ENCODE data around the gene DOCK3.

DOCK3 gene

DNA sequence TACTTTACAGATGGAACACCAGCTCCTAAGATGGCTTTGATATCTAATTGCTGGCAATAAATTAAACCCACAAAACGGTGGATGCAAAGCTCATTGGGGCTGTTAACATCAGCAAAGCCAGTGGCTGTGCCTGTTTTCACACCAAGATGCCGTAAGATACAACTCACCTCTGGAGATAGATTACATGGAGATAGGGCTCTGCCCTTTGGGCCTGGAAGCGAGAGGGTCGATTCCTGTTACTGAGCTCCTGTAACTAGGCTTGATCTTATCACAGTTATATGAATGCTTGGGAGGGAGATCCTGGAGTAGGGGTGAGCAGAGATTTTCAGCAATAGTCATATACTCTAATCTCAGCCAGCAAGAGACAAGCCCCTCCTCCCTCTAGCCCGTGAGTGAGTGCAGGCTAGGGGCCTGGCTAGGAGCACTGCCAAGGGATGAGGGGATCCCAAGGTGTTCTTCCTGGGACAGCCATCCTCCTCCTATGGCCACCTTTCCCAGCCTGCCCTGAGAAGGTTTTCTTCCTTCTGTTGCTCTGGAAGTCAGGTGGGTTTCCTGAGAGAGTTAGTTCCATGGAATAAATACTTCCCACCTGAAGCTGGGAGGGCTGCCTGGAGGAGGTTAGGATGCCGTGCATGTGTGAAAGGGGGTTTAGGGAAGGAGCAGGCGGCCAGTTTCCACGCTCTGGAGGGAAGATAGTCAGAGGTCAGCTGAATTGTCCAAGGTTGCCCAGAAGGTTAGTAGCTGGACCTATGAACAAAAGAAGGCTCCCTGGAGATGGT, 18.1 kb upstream of the DOCK3 start:
- Histone ChIP-seq H3K79me2 (ENCODE audit: control insufficient read depth, low read length) (no peaks in the 10 kb centered on the region), H3K9me3 (ENCODE audit: control insufficient read depth, insufficient read depth, low read length) (no peaks in the 10 kb centered on the region), H4K20me1 (ENCODE audit: control insufficient read depth, insufficient read depth, low read depth, low read length) (no peaks in the 10 kb centered on the region), H3K9me2 (replicated peaks; ENCODE audit: control insufficient read depth, low read length) (no peaks in the 10 kb centered on the region), H3K4me1 (ENCODE audit: control insufficient read depth, low read length) (no peaks in the 10 kb centered on the region), H3K4me3 (ENCODE audit: low read length) (no peak overlapping the region), H3K36me3 (ENCODE audit: control insufficient read depth, low read length) (no peaks in the 10 kb centered on the region), H3K27me3 (ENCODE audit: control insufficient read depth, low read length) (no peaks in the 10 kb centered on the region), H3K4me2 (ENCODE audit: low read length) (no peak overlapping the region), H3F3A (ENCODE audit: control insufficient read depth, insufficient read depth) (no peaks in the 10 kb centered on the region), H3K27ac (ENCODE audit: low read depth, low read length) (no peak overlapping the region)
- no peak for TF ChIP-seq EZH2phosphoT487 (IDR thresholded peaks at IDR 0.05; ENCODE audit: borderline replicate concordance, low read length)
- TF ChIP-seq, protein P1, sequence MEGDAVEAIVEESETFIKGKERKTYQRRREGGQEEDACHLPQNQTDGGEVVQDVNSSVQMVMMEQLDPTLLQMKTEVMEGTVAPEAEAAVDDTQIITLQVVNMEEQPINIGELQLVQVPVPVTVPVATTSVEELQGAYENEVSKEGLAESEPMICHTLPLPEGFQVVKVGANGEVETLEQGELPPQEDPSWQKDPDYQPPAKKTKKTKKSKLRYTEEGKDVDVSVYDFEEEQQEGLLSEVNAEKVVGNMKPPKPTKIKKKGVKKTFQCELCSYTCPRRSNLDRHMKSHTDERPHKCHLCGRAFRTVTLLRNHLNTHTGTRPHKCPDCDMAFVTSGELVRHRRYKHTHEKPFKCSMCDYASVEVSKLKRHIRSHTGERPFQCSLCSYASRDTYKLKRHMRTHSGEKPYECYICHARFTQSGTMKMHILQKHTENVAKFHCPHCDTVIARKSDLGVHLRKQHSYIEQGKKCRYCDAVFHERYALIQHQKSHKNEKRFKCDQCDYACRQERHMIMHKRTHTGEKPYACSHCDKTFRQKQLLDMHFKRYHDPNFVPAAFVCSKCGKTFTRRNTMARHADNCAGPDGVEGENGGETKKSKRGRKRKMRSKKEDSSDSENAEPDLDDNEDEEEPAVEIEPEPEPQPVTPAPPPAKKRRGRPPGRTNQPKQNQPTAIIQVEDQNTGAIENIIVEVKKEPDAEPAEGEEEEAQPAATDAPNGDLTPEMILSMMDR (IDR thresholded peaks at IDR 0.05; ENCODE audit: low read depth, low read length, poor library complexity, severe bottlenecking) = no peak

GRCh38 chr3:50657407-50657806, 17.3 kb upstream of the DOCK3 start:
- H3K27ac ChIP-seq (ENCODE audit: low read depth, low read length) = no peak overlapping the region
- no peaks in the 10 kb centered on the region for H3K9me3 ChIP-seq (ENCODE audit: control insufficient read depth, insufficient read depth, low read length)
- H4K20me1 ChIP-seq (ENCODE audit: control insufficient read depth, insufficient read depth, low read depth, low read length) = no peaks in the 10 kb centered on the region
- no peaks in the 10 kb centered on the region for H3K36me3 ChIP-seq (ENCODE audit: control insufficient read depth, low read length)
- no peaks in the 10 kb centered on the region for H3K9me2 ChIP-seq (replicated peaks; ENCODE audit: control insufficient read depth, low read length)
- no peak overlapping the region for H3K4me2 ChIP-seq (ENCODE audit: low read length)
- no peak overlapping the region for H3K4me3 ChIP-seq (ENCODE audit: low read length)
- TF ChIP-seq, protein P1 (IDR thresholded peaks at IDR 0.05; ENCODE audit: low read depth, low read length, poor library complexity, severe bottlenecking) = no peak
- no peak for TF ChIP-seq EZH2phosphoT487 (IDR thresholded peaks at IDR 0.05; ENCODE audit: borderline replicate concordance, low read length)
- H3K79me2 ChIP-seq (ENCODE audit: control insufficient read depth, low read length) = no peaks in the 10 kb centered on the region
- H3F3A ChIP-seq (ENCODE audit: control insufficient read depth, insufficient read depth) = no peaks in the 10 kb centered on the region
- no peaks in the 10 kb centered on the region for H3K4me1 ChIP-seq (ENCODE audit: control insufficient read depth, low read length)
- H3K27me3 ChIP-seq (ENCODE audit: control insufficient read depth, low read length) = no peaks in the 10 kb centered on the region

DNA sequence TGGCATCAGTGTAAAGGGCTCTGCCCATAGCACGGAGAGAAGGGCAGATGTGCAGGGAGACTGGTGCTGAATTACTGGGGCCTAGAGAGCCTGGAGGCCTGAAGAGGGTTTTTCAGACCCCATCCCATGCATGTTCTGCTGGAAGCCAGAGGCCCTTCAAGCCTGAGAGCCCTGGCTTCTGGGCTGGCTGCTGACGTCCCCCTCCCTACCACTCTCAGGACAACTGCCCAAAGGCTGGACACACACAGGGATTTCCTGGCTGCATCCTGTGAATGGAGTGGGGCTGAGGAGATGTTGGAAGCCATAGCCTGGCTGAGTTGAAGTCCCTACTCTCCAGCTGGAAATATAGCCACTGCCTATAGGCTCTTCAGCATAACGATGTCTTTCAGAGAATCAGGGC, 16.9 kb upstream of the DOCK3 start:
- TF ChIP-seq, protein P1 (IDR thresholded peaks at IDR 0.05; ENCODE audit: low read depth, low read length, poor library complexity, severe bottlenecking) = no peak
- Histone ChIP-seq H3K27ac (ENCODE audit: low read depth, low read length) (no peak overlapping the region), H3K4me1 (ENCODE audit: control insufficient read depth, low read length) (no peaks in the 10 kb centered on the region), H3K36me3 (ENCODE audit: control insufficient read depth, low read length) (no peaks in the 10 kb centered on the region), H3F3A (ENCODE audit: control insufficient read depth, insufficient read depth) (no peaks in the 10 kb centered on the region), H3K4me2 (ENCODE audit: low read length) (no peak overlapping the region), H3K79me2 (ENCODE audit: control insufficient read depth, low read length) (no peaks in the 10 kb centered on the region), H4K20me1 (ENCODE audit: control insufficient read depth, insufficient read depth, low read depth, low read length) (no peaks in the 10 kb centered on the region), H3K9me3 (ENCODE audit: control insufficient read depth, insufficient read depth, low read length) (no peaks in the 10 kb centered on the region), H3K4me3 (ENCODE audit: low read length) (no peak overlapping the region), H3K27me3 (ENCODE audit: control insufficient read depth, low read length) (no peaks in the 10 kb centered on the region), H3K9me2 (replicated peaks; ENCODE audit: control insufficient read depth, low read length) (no peaks in the 10 kb centered on the region)

Data from DOHH2 (cell line).